AG09319 (cell line): ENCODE results near the gene RTTN.

Source experiments
- DNase-seq: peaks from one replicate; pipeline ENCODE4 v3.0.0-alpha.2; 2010; ENCODE audit warnings: low read depth; ENCODE audit errors: extremely low read depth
- TF ChIP-seq, protein P1 (sequence below): IDR thresholded peaks from 2 replicates; pipeline ENCODE4 v1.5.1; 2011; ENCODE audit warnings: low read depth, mild to moderate bottlenecking, inconsistent platforms, low read length, moderate library complexity

The RTTN gene

DNA sequence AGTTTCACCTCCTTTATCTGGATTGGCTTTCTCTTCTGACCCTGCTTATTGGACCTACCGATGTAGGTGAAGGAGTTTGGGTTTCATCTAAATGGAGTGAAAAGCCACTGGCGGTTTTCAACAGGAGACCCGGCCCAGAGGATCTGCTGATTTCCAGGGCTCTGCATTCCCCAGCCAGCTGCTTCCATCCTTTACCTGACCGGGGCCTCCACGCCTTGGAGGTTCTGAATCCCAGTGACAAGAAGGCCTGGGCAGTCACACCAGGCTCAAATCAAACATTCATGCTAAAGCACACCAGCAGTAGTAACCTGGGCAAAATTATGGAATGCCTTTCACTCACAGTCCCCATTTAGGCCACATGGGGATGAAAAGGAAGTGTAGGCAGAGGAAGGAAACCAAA lies 30.0 kb upstream of the RTTN start:
- DNase-seq, result no peak
- TF ChIP-seq, protein P1, sequence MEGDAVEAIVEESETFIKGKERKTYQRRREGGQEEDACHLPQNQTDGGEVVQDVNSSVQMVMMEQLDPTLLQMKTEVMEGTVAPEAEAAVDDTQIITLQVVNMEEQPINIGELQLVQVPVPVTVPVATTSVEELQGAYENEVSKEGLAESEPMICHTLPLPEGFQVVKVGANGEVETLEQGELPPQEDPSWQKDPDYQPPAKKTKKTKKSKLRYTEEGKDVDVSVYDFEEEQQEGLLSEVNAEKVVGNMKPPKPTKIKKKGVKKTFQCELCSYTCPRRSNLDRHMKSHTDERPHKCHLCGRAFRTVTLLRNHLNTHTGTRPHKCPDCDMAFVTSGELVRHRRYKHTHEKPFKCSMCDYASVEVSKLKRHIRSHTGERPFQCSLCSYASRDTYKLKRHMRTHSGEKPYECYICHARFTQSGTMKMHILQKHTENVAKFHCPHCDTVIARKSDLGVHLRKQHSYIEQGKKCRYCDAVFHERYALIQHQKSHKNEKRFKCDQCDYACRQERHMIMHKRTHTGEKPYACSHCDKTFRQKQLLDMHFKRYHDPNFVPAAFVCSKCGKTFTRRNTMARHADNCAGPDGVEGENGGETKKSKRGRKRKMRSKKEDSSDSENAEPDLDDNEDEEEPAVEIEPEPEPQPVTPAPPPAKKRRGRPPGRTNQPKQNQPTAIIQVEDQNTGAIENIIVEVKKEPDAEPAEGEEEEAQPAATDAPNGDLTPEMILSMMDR, result no peak

DNA sequence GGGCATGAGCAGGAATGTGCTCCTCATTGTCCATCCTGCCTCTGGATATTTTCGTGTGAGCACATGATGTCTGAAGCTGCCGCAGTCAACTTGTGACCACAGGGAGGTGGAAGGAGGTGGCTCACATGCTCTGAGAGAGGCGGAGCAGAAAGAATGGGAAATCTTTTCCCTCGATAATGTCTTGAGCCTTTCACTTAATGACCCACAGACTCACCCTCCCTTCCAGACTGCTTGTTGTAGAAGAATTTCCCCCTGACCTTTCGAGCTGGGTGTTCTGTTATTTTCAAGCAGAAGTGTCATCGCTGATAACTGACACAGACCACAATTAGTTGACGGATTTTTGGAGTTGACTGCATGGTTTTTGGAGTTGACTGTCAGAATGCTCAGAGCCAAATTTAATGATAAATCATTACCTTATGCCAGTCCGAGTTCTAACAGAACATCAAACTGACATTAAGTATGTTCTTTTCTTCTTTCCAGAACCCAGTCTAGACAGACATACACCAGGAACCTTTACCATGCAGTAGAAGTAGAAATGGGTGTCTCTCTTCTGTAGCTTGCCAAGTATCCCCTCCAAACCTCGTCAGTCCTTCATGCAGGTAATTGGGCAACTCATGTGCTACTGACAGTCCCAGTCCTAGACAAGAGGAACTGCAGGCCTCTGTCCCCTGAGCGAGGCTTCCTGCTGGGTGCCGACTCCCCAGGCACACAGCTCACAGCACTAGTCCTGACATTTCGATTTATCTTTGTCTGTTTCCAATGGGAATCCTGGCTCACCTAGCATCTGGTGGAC lies 29.4 kb upstream of the RTTN start:
- TF ChIP-seq, protein P1, result no peak
- DNase-seq, result no peak

DNA sequence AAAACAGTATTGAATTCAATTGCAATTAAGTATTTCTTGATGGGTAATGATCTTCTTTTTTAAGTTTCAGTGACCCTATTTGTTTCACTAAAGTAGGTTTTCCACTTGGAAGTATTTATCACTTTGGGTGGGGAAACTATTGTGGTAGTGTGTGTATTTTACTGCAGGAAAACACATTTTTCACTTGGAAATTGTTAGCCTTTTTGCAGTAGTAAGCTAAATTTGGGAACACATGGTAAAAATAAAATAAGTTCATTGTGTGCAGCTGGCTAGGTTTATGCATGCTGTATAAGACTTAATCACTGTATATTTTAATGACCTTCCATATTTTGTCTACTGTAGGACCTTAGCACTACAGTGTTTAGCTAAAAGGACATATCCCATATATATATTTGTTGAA lies 28.5 kb upstream of the RTTN start:
- TF ChIP-seq, protein P1, result no peak
- DNase-seq, result no peak

DNA sequence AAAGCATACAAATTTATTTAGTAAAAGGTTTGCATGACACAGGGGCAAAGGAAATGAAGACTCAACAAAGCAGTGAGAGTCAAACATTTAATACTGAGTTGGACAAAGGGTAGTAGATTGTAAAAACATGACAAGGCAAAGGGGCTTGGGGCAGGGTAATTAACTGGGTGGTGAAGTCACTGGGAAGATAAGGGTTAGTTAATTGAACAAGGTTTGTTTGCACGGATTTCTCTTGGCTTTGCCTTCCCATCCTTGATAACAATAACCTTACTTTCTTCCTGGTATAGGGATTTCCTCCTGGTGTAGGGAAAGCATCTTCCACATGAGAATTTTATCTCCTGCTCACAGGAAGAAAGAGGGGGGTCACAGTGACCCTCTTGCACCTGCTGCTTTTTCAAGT lies 26.8 kb upstream of the RTTN start:
- TF ChIP-seq, protein P1, result no peak
- DNase-seq, result no peak

DNA sequence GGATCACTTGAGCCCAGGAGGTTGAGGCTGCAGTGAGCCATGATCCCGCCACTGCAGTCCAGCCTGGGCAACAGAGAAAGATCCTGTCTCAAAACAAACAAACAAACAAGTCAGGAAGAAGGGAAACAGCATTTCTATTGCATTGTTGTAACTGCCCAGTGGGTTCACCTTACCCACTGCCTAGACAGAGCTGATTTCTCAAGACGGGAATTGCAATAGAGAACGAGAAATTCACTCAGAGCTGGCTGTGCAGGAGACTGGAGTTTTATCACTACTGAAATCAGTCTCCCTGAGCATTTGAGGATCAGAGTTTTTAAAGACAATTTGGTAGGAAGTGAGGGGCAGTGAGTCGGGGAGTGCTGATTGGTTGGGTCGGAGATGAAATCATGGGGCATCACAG lies 24.2 kb upstream of the RTTN start:
- DNase-seq, result no peak
- TF ChIP-seq, protein P1, result no peak

DNA sequence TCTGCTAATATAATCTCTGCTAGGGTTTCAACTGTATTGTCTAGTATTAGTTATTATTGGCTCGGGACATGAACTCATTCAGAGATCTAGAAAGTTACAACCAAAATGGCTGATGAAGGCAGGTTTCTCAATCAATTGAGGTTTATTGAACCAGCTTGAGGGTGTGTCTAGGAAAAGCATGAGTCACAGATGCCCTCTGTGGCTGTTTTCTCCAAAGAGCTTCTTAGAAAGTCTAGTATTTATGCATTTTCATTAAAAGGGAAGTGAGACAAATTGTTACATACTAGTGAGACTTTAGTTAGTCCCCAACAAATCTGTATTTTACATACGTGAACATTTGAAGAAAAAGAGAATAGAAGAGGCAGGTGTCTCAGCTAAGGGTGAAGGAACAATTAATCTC lies 23.0 kb upstream of the RTTN start:
- TF ChIP-seq, protein P1, result no peak
- no peak for DNase-seq

DNA sequence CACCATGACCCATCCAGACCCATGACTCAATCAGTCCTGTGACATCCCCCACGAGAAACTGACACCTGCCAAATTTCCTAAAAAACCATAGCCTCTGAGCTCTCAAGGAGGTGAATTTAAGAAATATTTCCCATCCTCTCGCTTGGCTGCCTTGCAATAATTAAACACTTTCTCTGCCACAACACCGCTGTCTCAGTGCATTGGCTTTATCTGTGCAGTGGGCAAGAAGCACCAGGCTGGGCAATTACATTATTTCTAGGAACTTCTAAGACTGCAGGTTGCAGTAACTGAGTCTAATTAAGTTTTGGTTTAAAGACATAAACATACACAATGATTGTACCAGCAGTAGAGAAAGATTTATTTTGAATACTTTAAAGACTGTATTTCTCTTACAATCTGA lies 22.0 kb upstream of the RTTN start:
- TF ChIP-seq, protein P1, result no peak
- no peak for DNase-seq
